ENCODE results near the gene SERPINB6.
"Not testable (repeated sequence)": the region's sequence is repeated elsewhere in the genome, so short reads cannot be mapped to it uniquely, and the experiment has no call there.

The SERPINB6 gene

GRCh38 chr6:2932911-2933310 is 38.5 kb downstream of the SERPINB6 start:
- DNase-seq: not testable (repeated sequence)

- DNase-seq: peak; percentile 70
Measured at GRCh38 chr6:2931970-2932748, 39.2 kb downstream of the SERPINB6 start.

- no peak for DNase-seq
Measured at GRCh38 chr6:2931055-2931454, 40.3 kb downstream of the SERPINB6 start.

GRCh38 chr6:2927931-2928330 is 43.4 kb downstream of the SERPINB6 start:
- not testable (repeated sequence) for DNase-seq

- not testable (repeated sequence) for DNase-seq
Measured at GRCh38 chr6:2925842-2926747, 45.3 kb downstream of the SERPINB6 start.

DNA sequence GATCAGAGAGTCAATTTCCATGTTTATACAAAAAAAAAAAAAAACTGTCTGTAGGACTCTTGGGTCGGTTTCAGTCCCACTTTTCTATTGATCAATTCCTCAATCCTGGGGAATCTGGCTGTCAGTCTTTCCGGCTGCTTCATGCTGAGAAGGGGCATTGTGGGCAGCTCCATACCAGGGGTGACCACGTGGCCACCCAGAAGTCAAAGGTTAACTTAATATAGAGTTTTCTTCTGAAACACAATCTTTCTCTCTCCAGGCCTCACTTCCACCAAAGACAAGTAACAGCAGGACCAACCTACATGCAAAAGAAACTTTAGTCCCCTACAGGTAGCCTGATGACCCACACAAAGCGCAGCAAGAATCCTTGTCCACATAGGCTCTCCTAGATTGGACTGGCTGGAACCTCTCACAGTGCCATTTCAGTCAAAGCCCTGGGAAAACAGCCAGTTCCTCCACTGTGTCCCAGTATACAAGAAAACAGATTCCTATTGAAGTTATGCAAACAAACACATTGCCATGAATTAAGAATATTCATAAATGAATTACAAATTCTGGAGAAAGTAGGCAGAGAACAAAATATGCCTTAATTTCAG is 49.7 kb downstream of the SERPINB6 start:
- no peak for DNase-seq

GRCh38 chr6:2920671-2921112 is 50.7 kb downstream of the SERPINB6 start:
- no peak for DNase-seq

GRCh38 chr6:2919886-2920285 is 51.5 kb downstream of the SERPINB6 start:
- DNase-seq: no peak

GRCh38 chr6:2919401-2919800 is 52.0 kb downstream of the SERPINB6 start:
- DNase-seq: no peak

- no peak for DNase-seq
Measured at GRCh38 chr6:2918936-2919335, 52.4 kb downstream of the SERPINB6 start.

GRCh38 chr6:2917801-2918445 is 53.4 kb downstream of the SERPINB6 start:
- no peak for DNase-seq

DNA sequence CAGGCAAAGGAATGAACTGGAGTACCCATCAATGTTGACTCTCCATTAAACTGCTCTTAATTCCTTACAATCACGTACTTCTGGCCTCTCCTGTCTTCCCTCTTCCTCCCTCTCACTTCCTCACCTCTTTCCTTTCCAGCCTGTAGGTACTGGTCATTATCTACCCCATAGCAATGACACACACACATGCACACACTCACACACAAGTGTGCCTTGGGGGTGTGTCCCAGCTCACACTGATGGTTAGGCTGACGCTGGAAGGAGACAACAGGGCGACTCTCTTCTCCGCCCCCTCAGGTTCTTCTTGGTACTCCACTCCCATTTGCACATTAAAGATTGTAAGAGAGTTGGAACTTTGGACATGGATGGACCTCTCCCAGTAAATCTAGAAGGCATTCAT is 54.3 kb downstream of the SERPINB6 start:
- DNase-seq: no peak

DNA sequence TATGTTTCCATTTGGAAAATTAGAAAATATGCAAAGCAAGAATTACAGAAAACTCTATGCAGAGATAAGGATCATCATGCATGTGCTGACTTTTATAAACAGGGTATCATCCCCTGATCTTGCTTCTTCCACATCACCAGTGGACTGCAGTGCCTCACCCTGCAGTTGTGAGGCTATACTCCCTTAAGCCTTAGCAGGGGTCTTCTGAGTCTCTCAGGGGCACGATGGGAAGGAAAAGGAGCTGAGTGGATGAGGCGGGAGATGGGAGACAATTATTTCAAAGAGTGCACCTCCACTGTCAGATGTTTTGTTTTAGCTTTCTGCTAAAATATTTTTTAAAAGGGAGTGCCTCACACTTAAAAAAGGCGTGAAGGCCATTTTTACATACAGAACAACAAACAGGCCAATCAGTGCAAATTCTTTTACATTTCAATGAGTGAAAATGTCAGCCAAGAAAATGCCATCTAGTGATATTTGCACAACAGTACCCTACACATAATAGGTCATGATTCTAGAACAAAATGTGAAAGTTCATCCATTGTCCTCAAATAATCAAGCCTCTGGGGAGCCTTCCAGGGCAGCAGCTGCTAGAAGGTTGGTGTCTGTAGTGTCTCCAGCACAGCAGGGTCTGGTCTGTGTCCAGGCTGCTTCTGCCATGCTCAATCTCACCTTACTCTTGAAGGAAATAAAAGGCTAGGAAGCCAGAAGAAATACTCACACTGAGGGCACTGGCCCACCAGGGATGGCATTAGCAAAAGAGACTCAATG is 55.0 kb downstream of the SERPINB6 start:
- no peak for DNase-seq

DNA sequence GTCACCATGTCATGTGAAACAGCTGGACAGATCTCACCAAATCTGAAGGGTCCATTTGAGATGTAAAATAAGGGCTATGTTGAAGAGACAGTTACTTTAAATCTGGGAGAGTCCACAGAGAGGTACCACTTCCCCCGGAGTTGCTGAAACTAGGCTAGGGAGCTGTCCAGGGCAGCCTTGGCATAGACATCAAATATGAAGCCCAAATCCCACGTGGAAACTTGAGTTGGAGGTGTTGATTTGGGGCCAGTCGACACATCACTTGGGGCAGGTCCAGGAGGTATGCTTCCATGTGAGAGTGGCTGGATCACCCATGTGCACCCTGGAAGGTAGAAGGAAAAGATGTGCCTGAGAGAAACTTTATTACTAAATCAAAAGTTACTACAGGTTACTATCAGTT is 56.2 kb downstream of the SERPINB6 start:
- no peak for DNase-seq

- peak; percentile 4 for DNase-seq
Measured at GRCh38 chr6:2914318-2914660, 57.1 kb downstream of the SERPINB6 start.

- no peak for DNase-seq
Measured at GRCh38 chr6:2913621-2914317, 57.6 kb downstream of the SERPINB6 start.

DNA sequence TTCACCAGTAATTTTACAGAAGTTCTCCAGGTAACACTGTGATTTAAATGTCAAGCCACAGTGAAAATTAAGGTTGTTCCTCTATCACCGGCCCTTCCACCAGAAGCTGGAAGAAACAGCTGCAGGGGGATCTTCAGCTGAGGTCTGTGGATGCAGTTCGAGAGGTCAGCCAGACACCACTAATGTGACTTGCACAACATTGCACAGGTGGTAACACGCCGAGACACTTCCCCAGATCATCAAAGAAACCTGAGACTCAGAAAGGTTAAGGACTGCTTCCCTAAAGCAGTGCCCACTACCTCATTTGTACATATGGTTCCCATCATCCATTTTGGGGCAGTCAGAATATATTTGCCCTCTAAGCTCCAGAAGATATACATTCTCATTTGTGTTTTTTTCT is 60.2 kb downstream of the SERPINB6 start:
- peak; percentile 58 for DNase-seq

GRCh38 chr6:2909718-2910117 is 61.6 kb downstream of the SERPINB6 start:
- no peak for DNase-seq

GRCh38 chr6:2909051-2909606 is 62.2 kb downstream of the SERPINB6 start:
- DNase-seq: peak; percentile 42

- DNase-seq: peak; percentile 93
Measured at GRCh38 chr6:2908516-2908915, 62.9 kb downstream of the SERPINB6 start.
